OCI-M1 (cell line): ENCODE measurements around the gene SF3B3.
"Not testable (repeated sequence)": the region's sequence is repeated elsewhere in the genome, so short reads cannot be mapped to it uniquely, and the experiment has no call there.

Source experiments
- DNase-seq: peaks from one replicate; lab custom pipeline; 2025; lab: John Stamatoyannopoulos, UW

The SF3B3 gene

DNA sequence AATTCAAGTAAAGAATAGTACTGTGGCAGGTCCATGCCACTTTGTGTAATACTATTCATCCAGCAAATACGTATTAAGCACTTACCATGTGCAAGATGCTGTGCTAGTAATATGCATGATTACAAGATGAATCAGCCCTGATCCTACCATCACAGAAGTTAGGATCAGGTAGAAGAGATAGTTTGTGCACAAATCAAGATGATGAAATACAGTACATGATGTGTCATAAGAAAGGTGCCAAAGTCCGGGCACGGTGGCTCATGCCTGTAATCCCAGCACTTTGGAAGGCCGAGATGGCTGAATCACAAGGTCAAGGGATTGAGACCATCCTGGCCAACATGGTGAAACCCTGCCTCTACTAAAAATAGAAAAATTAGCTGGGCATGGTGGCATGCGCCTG, 11.2 kb upstream of the SF3B3 start:
- no peak for DNase-seq

DNA sequence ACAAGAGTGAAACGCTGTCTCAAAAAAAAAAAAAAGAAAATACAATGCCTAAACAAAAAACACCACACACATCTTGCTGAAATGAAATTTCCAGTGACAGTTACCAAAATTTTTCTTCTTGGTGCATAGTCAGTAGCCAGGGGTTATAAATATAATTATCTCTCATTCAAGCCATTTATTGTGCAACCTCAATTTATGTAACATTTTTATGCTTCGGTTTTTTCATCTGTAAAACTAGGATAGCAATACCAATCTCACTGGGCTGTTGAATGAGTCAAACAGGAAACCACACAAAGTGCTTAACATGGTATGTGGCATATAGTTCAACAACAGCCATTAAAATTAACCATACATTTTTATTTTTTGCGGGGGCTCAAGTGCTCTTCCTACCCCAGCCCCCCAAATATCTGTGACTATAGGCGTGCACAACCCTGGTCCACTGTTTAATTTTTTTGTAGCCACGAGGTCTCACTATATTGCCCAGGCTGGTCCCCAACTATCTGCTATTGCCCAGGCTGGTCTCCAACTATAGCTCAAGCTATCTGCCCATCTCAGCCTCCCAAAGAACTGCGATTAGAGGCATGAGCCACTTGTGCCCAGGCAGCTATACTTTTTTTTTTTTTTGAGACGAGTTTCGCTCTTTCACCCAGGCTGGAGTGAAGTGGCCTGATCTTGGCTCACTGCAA, 2.9 kb upstream of the SF3B3 start:
- peak; percentile 42 for DNase-seq

DNA sequence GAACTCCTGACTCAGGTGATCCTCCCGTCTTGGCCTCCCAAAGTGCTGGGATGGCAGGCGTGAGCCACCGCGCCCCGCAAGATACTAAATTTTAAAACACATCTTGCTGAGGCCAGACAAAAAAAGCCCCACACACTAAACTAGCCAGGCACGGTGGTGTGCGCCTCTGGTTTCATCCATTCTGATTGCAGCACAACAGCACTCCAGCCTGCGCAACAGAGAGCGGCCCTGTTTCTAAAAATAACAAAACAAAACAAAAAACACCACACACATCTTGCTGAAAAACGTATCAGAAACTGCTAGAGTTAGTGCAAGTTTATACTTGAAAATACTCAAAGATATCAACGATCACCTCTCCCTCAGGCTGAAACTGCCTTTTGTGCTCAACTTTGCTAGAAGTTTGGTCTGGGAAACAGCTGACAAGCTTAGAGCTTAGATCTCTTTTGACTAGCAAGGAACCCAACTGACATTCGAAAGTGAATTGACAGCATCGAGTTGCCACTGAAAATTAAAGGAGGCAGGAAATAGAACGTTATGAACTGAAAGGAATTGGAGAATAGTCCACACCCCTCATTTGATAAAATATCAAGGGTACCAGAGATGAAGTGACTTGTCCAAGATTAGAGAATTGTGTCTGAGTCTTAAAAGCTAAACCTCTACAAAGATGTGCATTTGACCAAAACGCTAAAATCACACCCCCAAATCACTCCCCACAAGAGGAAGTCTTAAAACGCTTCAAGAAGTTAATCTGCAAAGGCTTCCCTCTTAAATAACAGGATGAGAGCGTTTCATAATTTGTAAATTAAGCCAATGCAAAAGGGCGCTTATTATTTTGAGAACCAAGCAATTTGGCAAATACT, 1.2 kb upstream of the SF3B3 start:
- DNase-seq, result no peak

DNA sequence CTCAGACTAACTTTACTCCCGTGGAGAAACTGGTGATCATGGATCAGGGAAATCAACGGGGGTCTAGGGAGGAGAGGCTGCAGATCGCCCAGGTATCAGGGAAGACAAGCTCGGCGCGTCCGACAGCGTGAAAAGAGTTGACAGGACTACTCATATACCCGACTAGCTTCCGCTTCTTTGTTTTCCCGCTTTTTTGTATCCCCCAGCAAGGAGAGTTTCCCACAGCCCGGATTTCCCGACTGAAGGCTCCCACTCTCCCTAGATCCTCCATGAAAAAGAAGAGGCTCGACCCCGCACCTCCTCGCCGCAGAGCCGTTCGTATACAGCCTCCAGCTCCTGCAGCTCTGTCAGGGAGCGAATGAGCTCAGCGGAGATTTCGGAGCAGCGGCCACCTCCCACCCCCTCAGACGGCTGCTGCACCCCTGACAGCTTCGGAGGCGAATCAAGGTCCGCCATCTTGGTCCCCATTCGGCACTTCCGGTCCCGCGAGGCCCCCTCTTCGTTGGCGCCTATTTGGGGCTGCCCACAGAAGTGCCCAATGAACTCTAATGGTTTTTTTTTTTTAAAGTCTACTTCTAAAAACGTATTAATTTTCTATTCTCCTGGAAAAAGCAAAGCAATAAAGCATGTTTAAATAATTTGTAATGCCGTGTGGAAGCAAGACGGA, 407 bp upstream of the SF3B3 start, which contains the start of gene COG4:
Gene COG4 (minus strand): TSS at position 479 of the 667 bp plus-strand sequence. CDS start 11 bp downstream, at position 468.
- peak; percentile 93 for DNase-seq

DNA sequence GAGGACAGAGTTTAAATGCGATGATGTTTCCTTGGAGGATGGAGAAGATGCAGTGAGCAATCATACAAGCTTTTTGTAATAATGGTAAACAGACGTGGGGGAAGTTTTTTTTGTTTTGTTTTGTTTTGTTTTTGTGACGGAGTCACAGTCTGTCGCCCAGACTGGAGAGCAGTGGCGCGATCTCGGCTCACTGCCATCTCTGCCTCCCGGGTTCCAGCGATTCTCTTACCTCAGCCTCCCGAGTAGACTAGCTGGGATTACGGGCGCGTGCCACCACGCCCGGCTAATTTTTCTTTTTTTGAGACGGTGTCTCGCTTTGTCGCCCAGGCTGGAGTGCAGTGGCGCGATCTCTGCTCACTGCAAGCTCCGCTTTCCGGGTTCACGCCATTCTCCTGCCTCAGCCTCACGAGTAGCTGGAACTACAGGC, 796 bp downstream of the SF3B3 start:
- not testable (repeated sequence) for DNase-seq

DNA sequence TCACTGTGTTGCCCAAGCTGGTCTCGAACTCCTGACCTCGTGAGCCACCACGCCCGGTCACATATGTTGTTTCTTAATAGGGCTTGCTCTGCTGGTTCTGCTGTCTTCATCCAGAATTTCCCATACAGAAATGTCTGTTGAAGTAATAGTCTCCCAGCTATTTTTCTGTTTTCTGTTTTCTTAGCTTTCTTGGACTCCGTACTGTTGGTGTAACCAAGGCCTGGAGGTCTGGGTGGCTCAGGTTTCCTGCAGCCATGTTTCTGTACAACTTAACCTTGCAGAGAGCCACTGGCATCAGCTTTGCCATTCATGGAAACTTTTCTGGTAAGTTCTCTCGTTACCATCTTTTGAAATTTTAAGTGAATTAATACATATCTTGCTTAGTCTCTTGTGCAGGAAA, 2.8 kb downstream of the SF3B3 start:
- no peak for DNase-seq

DNA sequence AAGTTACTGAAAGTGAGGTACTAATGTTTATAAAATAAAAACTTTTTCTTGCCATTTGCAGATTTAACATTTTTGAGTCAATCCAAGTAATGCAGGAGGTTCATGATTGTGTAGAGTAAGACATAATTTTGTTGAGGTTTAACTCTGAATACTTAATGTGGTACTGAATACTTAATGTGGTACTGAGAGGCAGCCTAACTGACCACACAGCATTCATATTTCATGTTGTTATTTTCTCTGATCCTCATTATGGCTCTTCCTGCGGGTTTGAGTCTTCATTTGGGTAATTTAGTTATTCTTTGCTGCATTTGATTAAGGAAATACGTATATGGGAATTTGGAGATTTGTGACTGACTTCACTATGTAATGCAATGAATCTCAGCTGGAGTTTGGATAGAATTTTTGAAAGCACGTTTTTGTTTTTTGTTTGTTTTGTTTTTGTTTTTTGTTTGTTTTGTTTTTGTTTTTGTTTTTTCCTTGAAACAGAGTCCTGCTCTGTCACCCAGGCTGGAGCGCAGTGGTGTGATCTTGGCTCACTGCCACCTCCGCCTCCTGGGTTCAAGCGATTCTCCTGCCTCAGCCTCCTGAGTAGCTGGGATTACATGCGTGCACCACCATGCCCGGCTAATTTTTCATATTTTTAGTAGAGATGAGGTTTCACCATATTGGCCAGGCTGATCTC, 3.8 kb downstream of the SF3B3 start:
- no peak for DNase-seq

DNA sequence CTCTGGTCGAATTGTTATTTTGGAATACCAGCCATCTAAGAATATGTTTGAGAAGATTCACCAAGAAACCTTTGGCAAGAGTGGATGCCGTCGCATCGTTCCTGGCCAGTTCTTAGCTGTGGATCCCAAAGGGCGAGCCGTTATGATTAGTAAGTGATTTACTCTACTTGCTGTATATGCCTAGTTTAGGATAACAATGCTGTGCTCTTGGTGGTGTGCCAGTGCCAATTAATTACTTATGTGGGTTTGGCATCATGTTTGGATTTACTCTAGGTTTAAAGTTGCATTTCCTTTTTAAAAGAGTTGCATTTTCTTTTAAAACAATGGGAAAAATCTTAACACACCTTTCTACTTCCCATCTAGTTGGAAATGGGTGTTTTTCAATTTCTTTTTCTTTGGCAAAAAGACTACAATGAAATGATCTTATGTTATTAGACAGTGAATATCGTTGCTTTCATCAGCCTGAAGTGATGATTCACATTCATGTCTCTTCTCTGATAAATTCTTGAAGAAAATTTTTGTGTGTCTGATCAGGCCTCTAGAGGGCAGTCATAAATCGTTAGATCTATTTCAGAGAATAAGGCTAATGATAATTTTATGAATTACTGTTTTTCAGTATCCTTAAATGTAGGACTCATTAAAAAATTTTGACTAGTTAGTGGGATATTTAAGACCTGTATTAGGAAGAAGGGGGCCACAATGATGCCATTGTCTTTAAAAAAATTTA, 5.6 kb downstream of the SF3B3 start:
- peak; percentile 64 for DNase-seq

DNA sequence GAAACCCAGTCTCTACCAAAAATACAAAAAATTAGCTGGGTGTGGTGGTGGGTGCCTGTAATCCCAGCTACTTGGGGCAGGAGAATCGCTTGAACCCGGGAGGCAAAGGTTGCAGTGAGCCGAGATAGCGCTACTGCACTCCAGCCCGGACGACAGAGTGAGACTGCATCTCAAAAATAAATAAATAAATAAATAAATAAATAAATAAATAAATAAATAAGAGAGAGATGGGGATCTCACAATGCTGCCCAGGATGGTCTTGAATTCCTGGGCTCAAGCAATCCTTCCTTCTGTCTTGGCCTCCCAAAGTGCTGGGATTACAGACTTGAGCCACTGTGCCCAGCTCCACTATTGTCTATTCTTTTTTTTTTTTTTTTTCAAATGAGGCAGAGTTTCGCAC, 6.3 kb downstream of the SF3B3 start:
- not testable (repeated sequence) for DNase-seq

DNA sequence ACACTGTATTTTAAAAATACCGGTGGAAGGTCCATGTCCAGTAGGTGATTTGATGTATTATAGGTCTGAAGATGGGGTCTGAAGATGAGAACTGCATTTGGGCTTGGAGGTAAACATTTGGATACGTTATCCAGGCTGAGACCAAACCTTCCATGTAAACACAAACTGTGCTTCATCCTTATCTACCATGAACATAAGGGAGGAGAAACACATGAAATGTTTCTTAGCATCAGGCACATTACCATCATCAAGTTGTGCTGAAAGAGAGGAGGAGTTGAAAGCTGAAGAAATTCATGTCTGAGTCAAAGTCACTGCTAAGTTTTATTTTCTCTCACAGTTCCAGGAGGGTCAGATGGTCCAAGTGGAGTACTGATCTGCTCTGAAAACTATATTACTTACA, 11.4 kb downstream of the SF3B3 start:
- DNase-seq, result no peak

DNA sequence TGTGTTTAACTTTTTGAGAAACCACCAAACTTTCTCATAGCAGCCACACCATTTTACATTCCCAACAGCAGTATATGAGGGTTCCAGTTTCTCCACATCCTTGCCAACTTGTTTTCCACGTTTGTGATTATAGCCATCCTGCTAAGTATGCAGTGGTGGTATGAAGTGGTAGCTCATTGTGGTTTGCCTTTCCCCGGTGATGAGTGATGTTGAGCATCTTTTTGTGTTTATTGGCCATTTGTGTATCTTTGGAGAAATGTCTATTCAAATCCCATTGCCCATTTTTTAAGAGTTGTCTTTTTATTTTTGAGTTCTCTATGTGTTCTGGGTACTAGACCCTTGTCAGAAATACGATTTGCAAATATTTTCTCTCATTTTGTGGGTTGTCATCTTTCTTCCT, 17.4 kb downstream of the SF3B3 start:
- no peak for DNase-seq

DNA sequence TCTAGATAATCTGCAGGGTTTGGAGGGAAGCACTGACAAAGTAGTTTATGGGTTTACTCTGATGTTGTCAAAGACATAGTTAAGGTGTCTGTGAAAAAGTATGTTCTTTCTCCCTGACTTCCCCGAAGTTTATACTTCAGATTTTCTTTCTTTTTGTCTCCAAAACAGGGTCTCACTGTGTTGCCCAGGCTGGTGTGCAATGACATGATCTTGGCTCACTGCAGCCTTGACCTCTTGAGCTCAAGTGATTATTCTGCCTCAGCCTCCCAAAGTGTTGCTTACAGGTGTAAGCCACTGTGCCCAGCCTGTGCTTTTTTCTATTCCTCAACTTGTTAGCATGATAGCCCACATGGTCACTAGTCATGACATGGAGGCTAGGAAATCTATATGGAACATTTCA, 20.9 kb downstream of the SF3B3 start:
- no peak for DNase-seq

DNA sequence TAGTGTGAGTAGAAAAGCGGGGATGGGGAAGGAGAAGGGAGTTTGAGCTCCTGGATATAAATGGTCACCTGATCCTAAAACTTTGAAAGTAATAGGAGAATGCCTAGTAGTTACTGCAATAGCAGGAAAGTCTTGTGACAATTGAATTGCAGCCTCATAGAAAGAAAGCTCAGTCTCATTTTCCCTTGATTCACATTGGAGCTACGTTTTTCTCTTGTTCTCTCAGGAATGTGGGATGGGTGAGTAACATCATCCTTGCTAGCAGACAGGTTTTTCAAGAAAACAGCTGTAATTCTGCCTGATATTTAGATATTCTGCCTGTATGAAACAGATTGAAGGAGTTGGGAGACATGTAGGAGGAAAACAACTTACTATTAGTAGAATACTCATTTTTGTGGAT, 25.3 kb downstream of the SF3B3 start:
- DNase-seq, result no peak

DNA sequence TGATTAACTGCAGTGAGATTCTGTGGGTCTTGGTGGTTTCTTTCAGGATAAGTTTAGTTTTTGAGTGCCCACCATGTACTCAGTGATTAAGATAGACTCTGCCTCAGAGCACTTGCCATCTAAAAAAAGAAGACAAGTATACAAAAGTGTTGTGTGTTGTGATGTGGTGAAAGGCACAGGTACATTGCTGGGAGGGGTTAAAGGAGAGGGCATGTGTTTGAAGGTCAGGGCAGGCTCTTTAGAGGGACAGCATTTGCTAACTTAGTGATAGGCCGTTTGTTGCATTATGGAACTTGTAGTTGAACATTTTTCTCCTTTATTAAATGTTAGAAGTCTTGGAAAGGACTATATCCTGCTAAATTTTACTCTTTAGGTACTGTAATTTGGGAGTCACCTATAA, 26.5 kb downstream of the SF3B3 start:
- DNase-seq, result no peak

DNA sequence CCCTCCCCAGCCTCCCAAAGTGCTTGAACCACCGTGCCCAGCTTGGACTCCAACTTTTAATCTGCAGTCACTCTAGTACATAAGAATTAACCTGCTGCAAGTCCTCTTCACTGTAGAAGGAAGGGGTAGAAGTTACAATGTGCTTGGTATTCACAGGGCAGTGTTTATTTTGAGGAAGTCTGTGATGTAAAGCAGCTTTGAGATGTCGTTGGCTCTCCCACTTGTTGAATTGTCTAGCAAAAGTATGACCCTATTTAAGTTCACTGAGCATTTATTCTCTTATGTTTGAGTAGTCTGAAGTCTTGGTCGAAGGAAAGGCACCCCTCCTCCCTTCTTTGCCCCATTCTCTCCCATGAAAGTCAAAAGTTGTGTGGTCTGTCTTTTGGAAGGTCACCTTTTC, 28.2 kb downstream of the SF3B3 start:
- no peak for DNase-seq

DNA sequence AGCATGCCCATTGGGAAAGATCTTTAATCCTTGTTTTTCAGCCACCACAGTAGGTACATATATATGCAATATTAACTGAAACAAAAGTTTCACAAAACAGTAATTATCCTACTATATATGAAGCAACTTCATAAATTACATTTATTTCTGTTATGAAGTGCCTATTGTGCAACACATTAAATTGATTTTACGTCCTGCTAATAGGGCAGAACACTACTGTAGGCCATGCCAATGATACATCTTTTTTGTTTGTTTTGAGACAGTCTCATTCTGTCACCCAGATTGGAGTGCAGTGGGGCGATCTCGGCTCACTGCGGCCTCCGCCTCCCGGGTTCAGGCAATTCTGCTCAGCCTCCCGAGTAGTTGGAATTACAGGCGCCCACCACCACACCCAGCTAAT, 29.1 kb downstream of the SF3B3 start:
- DNase-seq, result no peak

DNA sequence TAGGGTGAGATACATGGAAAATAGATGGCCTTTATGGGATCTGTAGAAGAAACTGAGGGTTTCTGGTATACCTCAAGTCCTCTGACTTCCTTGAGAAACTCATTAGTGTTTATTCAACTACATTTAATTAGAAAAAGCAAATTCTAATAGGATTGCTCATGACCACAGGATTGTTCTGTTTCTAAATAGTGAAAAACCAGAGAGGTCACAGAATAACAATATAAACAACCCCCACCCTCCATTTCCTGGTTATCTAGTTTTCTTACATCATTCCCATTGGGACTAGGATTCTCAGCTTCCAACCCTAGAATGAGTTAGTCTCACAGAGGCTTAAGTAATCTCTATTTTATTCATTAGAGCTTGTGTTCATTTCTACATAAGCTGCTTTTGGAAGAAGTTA, 30.0 kb downstream of the SF3B3 start:
- DNase-seq, result no peak

DNA sequence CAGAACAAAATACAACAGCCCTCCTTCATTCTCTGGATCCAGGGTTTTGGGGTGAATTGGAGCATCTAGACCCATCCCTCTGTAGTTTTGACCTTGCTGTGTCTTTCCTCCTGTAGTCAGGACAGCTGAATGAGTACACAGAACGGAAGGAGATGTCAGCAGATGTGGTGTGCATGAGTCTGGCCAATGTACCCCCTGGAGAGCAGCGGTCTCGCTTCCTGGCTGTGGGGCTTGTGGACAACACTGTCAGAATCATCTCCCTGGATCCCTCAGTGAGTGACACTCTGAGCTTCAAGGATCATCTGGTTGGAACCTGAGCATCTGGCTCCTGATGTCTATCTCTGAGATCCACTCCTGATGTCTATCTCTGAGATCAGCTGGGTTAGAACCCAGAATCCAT, 32.4 kb downstream of the SF3B3 start:
- DNase-seq, result no peak

DNA sequence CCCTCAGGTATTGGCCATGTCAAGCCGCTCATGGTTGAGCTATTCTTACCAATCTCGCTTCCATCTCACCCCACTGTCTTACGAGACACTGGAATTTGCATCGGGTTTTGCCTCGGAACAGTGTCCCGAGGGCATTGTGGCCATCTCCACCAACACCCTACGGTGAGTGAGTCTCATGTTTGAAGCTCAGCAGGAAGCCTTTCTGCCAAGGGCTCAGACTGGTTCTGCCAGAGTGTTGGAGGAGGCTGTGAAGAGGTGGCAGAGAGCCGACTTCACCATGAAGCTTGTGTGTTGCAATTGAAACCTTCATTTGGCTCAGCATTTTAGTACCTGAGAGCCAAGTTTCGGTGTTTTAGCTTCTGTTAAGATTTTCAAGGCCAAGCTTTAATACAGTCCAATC, 38.0 kb downstream of the SF3B3 start:
- DNase-seq, result no peak

DNA sequence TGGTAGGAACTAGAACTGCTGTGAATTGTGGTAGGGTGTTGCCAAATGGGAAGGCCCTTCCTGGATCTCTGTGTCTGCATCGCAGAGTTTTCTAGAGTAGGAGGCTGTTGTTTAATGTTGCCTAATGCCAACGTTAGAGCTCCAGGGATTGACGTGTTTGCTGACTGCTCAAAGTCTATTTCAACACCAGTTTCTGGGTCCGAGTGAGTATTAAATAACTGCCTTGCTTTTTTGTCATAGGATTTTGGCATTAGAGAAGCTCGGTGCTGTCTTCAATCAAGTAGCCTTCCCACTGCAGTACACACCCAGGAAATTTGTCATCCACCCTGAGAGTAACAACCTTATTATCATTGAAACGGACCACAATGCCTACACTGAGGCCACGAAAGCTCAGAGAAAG, 40.0 kb downstream of the SF3B3 start:
- DNase-seq, result no peak

DNA sequence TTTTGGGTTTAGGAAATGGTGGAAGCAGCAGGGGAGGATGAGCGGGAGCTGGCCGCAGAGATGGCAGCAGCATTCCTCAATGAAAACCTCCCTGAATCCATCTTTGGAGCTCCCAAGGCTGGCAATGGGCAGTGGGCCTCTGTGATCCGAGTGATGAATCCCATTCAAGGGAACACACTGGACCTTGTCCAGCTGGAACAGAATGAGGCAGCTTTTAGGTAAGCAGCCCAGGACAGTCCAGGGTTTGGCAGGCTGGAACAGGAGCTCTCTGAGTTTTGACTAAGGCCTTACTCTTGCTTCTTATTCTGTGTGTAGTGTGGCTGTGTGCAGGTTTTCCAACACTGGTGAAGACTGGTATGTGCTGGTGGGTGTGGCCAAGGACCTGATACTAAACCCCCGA, 41.4 kb downstream of the SF3B3 start:
- no peak for DNase-seq
